ENCODE measurements around the gene PPP2R5E. TPM values are rescaled to one million over a fixed set of nuclear protein-coding genes. Genes with fewer than 3 reads are reported as not detected.
A peak's percentile ranks its signal among the peaks of the same experiment; 100 is the strongest.

Gene PPP2R5E
- total and polyA plus RNA-seq, 10 of the 15 experiments (the other 5 are each of a cell fraction or from before 2014, with no cell fraction given), result 11.4 to 56.2 (median 22.7) TPM

GRCh38 chr14:63543000-63543825 lies at the start of gene PPP2R5E (continued):
- TF ChIP-seq E4F1 (IDR thresholded peaks at IDR 0.05; ENCODE audit: borderline replicate concordance, partially characterized antibody), result peak; percentile 89
- TF ChIP-seq ESRRA (IDR thresholded peaks at IDR 0.05; ENCODE audit: low read length), result no peak
- TF ChIP-seq TCF7 (IDR thresholded peaks at IDR 0.05; ENCODE audit: borderline replicate concordance), result 0 out of 2 replicates have a peak, but pooled peaks have one; percentile 47
- TF ChIP-seq ATF7 (IDR thresholded peaks at IDR 0.05; ENCODE audit: low read depth), result no peak
- no peak for TF ChIP-seq BCL11A (IDR thresholded peaks at IDR 0.05; ENCODE audit: low read depth, low read length)
- no peak for TF ChIP-seq PAX8 (IDR thresholded peaks at IDR 0.05)
- no peak for TF ChIP-seq TCF3 (IDR thresholded peaks at IDR 0.05; ENCODE audit: borderline replicate concordance, insufficient read depth, low read depth, low read length)
- no peak for TF ChIP-seq ZNF24 (IDR thresholded peaks at IDR 0.05)
- TF ChIP-seq USF1 (IDR thresholded peaks at IDR 0.05; ENCODE audit: borderline replicate concordance, extremely low read length, insufficient read depth, low read depth, low read length), result no peak
- no peak for TF ChIP-seq ZNF592 (IDR thresholded peaks at IDR 0.05)
- no peak for TF ChIP-seq SPI1 (IDR thresholded peaks at IDR 0.05; ENCODE audit: borderline replicate concordance, insufficient read depth, low read depth, low read length)
- peak; percentile 69; the same call in 1 of the 2 replicates for TF ChIP-seq CBX5 (IDR thresholded peaks at IDR 0.05; ENCODE audit: low read depth)
- TF ChIP-seq CHD1 (IDR thresholded peaks at IDR 0.05; ENCODE audit: low read depth, low read length), result no peak
- no peak for TF ChIP-seq HDAC6 (IDR thresholded peaks at IDR 0.05; ENCODE audit: unreplicated experiment)
- no peak for TF ChIP-seq ZBTB4 (CRISPR knock-in tag; IDR thresholded peaks at IDR 0.05)

Measured in GM12878 (cell line).